GM18517 (cell line): Measurements from ENCODE around the gene TTC16.
A peak's percentile ranks its signal among the peaks of the same experiment; 100 is the strongest.
"Not testable (repeated sequence)": the region's sequence is repeated elsewhere in the genome, so short reads cannot be mapped to it uniquely, and the experiment has no call there.

ENCODE experiments used
- ATAC-seq: cut with Tn5 transposase; IDR thresholded peaks from one replicate; pipeline ENCODE4 v1.9.1; 2021; ENCODE audit warnings: mild to moderate bottlenecking, moderate library complexity; ENCODE audit not compliant: unreplicated experiment

The TTC16 gene

DNA sequence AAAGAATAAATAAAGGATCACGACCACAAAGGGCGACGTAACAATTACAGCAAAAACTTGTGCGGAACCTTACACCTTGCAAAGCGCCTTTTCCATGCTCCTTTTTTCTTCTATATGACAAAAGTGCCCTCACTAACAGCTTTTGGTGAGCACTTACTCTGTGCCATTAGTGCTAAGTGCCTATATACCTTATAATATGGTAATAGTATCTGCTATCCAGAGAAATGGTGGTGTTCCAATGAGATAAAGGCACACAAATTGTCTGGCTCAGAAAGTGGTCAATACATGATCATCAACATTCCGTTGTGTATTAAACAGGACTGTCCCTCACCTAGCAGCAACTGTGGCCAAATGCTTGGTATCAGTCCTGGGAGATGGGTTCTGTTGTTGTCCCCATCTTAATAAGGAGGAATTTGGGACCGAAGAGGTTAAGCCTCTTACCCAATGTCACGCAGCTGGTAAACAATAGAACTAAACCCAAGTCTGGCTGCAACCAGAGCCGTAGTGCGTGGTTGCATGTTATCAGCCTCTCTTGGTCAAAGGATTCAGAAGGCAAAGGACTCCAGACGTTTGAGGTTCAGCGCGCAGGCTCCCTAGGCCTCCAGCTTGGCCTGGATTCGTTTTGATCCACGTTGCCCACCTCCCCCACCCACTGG, 19.8 kb downstream of the TTC16 start:
- ATAC-seq, result peak; percentile 10

GRCh38 chr9:127738666-127739065, 22.8 kb downstream of the TTC16 start:
- ATAC-seq, result no peak

- ATAC-seq, result no peak
Measured at GRCh38 chr9:127739614-127740330, 23.9 kb downstream of the TTC16 start.

DNA sequence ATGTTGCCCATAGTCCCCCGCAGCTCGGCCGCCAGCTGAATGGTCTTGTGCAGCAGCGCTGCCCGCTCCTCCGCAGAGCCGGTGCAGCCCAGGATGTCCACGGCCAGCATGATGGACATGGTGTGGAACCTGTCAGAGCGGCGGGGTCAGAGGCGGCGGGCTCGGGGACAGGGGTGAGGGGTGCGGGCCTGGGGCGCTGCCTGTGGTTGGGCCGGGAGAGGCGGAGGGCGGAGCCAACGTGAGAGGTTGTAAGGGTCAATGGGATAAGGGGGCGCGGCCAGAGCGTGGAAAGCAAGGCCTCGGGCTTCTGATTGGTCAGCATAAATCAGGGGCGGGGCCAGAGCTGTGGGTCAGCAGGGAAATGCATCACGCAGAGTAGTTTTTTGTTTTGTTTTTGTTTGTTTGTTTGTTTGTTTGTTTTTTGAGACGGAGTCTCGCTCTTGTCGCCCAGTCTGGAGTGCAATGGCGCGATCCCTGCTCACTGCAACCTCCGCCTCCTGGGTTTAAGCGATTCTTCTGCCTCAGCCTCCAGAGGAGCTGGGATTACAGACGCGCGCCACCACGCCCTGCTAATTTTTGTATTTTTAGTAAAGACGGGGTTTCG, 26.1 kb downstream of the TTC16 start:
- ATAC-seq, result no peak

- ATAC-seq, result no peak
Measured at GRCh38 chr9:127742435-127743088, 26.7 kb downstream of the TTC16 start.

GRCh38 chr9:127744398-127745110, 28.7 kb downstream of the TTC16 start:
- ATAC-seq, result no peak

DNA sequence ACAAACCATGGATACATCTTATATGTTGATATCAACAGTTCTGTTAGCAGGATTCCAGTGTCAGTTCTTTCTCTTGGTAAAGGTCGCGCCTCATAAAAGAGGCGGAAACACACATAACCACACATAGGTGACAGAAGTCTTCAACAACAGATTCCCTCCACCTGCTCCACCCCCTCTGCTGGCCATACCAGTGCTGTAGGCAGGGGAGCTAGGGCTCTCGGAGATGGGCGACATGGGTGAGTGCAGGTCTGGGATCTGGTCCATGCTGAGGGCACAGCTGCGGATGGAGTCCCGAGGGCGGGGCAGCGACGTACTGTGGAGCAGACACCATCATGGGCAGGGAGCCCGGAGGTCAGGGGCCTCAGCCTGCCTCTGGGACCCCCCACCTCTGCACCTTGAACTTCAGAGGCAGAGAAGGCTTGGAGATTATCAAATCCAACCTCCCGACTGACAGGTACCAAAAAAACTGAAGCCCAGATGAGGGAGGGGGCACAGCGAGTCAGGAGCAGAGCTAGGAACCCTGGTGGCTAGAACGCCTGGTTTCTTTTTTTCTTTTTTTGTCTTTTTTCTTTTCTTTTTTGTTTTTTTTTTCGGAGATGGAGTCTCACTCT, 31.2 kb downstream of the TTC16 start:
- ATAC-seq, result no peak

DNA sequence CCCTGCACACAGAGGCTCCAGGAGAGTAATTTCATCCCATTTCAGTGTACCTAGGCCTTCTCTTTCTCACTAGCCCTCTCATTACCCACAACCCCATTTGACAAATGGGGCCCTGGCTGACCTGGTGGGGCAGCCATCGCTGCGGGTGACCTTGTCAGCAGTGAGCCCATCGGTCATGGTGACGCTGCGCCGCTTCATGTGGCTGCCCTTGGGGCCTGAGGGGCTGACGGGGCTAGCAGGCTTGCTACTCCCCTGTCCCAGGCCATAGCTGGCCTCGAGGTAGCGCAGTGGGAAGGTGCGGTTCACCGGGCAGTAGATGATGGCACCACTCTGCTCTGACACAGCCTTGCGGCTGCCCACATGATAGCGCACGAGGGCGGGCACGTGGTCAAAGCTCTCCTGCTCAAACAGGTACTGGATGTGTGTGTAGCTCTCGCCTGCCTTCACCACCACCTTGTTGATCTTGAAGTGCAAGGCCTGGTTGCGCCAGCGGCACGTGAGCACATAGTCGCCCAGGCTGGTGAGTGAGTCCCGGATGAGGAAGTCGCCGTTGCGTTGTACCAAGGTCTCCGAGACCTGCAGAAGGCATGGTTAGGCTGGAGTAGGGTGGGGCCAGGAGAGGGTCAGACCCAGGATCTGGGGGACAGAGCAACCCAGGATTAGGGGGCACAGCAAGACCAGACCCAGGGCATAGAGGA, 33.4 kb downstream of the TTC16 start:
- ATAC-seq, result no peak

- no peak for ATAC-seq
Measured at GRCh38 chr9:127751269-127752054, 35.6 kb downstream of the TTC16 start.

GRCh38 chr9:127753148-127753547, 37.3 kb downstream of the TTC16 start:
- ATAC-seq, result no peak

- ATAC-seq, result no peak
Measured at GRCh38 chr9:127753622-127754021, 37.7 kb downstream of the TTC16 start.

GRCh38 chr9:127754099-127755060, 38.5 kb downstream of the TTC16 start:
- no peak for ATAC-seq

GRCh38 chr9:127755061-127756060, 39.5 kb downstream of the TTC16 start:
- ATAC-seq, result no peak

- no peak for ATAC-seq
Measured at GRCh38 chr9:127756233-127756632, 40.4 kb downstream of the TTC16 start.

- ATAC-seq, result not testable (repeated sequence)
Measured at GRCh38 chr9:127756776-127757175, 40.9 kb downstream of the TTC16 start.

- no peak for ATAC-seq
Measured at GRCh38 chr9:127758843-127759242, 43.0 kb downstream of the TTC16 start.

DNA sequence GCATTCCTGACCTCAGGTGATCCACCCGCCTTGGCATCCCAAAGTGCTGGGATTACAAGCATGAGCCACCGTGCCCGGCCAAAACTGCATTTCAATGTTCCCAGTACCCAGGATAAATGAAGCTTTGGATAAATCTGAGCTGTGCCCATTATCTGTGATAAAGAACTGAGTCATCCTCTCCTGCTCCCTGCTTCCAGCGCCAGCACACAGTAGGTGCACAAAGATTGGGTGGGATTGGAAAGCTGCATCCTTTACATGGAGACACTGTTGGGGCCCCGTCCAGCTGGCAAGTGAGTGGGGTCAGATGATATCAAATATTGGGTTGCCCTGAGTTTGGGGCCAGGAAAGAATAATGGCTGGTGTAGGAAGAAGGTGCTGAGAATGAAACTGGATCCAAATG, 45.2 kb downstream of the TTC16 start:
- no peak for ATAC-seq
